ENCODE measurements around the gene C1S.
"Not testable (repeated sequence)": the region's sequence is repeated elsewhere in the genome, so short reads cannot be mapped to it uniquely, and the experiment has no call there.

The C1S gene

GRCh38 chr12:7047306-7047705 is 13.2 kb upstream of the C1S start:
- no peak overlapping the region for H3K27ac ChIP-seq
- TF ChIP-seq ZFX (IDR thresholded peaks at IDR 0.05; ENCODE audit: borderline replicate concordance) (no peak), CTCF (IDR thresholded peaks at IDR 0.05) (no peak)

GRCh38 chr12:7049445-7049951 is 11.0 kb upstream of the C1S start:
- H3K27ac ChIP-seq: not testable (repeated sequence)

- not testable (repeated sequence) for H3K27ac ChIP-seq
Observed at GRCh38 chr12:7049973-7050372, 10.5 kb upstream of the C1S start.

GRCh38 chr12:7054925-7055324 is 5.6 kb upstream of the C1S start:
- H3K27ac ChIP-seq: no peak overlapping the region
- no peak for TF ChIP-seq CTCF (IDR thresholded peaks at IDR 0.05)
- TF ChIP-seq ZFX (IDR thresholded peaks at IDR 0.05; ENCODE audit: borderline replicate concordance): no peak

GRCh38 chr12:7055736-7056135 is 4.8 kb upstream of the C1S start:
- H3K27ac ChIP-seq: not testable (repeated sequence)

DNA sequence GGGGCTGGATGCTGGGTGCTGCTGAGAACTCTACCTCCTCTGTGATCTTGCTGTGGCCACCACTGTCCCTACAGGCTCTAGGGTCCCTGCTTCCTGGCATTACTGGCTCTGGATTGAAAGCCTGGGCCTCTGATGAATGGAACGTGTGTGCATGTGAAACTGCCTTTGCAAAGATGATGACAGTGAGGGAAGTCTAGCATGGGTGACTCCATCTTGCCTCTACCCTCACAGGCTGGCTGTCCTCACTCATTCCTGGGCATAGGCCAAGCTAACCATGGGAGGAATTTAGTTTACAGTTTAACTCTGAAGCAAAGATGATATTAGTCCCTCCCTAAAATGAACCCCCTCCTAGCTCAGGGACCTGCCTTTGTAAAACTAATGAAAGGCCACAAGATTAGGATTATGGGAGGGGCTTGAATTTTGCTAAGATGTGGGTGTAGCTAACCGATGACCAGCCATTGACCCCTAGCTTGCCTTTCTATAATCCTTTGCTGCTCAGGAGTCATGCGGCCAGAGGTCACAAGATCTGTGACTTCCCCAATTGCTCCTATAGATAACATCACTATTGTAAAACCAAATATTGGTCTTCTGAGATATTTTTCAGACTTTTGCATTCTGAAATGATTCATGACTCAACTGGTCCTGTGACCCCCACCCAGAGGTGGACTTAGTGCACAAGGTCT is 2.2 kb upstream of the C1S start:
- TF ChIP-seq ZFX (IDR thresholded peaks at IDR 0.05; ENCODE audit: borderline replicate concordance) (no peak), CTCF (IDR thresholded peaks at IDR 0.05) (no peak)
- H3K27ac ChIP-seq: no peak overlapping the region

GRCh38 chr12:7058850-7059395 is 1.6 kb upstream of the C1S start:
- TF ChIP-seq CTCF (IDR thresholded peaks at IDR 0.05) (no peak), ZFX (IDR thresholded peaks at IDR 0.05; ENCODE audit: borderline replicate concordance) (no peak)
- no peak overlapping the region for H3K27ac ChIP-seq

DNA sequence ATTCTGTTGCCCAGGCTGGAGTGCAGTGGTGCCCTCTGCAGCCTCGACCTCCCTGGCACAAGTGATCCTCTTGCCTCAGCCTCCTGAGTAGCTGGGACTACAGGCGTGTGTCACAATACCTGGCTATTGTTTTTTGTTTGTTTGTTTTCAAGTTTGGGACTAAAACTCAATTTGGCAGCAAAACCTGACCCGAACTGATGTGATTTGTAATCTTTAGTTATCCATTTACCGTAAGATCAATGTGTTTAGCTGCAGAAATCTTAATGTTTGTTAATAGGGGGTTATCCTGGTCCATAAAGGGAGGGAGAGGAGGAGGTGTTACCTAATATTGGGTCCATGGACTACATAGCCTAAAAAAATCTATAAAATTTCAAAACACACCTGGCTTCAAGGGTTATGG is 738 bp upstream of the C1S start:
- H3K27ac ChIP-seq: no peak overlapping the region
- TF ChIP-seq ZFX (IDR thresholded peaks at IDR 0.05; ENCODE audit: borderline replicate concordance) (no peak), CTCF (IDR thresholded peaks at IDR 0.05) (no peak)

DNA sequence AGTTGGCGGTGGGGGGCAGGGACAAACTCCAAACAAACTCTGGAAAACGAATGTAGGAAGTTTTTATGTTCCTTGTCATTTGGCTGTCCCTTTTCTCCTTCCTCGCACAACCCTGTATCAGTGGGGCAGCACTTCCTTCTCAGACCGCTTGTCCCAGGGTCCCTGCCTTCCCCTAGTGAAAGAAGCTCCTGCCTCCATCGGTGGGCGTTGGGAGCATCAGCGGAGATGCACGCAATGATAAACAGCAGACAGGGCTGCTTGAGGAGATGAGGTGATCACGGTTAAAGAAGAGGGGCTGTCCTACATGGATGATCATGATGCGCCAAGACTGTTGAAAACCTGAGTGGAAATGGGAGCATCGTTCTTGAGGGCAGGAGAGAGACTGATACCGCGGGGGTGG is 620 bp downstream of the C1S start:
- TF ChIP-seq CTCF (IDR thresholded peaks at IDR 0.05): no peak
- TF ChIP-seq ZFX (IDR thresholded peaks at IDR 0.05; ENCODE audit: borderline replicate concordance): no peak
- no peak overlapping the region for H3K27ac ChIP-seq

Measured in 22Rv1 (cell line).